Measurements from ENCODE around the gene PPP1R14C.
A peak's percentile ranks its signal among the peaks of the same experiment; 100 is the strongest.

PPP1R14C gene

GRCh38 chr6:150196942-150197745 is 54.3 kb downstream of the PPP1R14C start:
- H3K4me3 ChIP-seq (ENCODE audit: insufficient read depth in 1 of 2, low read depth in 1 of 2, low read length in 2 of 2) = no peak overlapping the region
- H2BK12ac ChIP-seq (ENCODE audit: low read length in 2 of 2) = no peak overlapping the region
- H3K4me2 ChIP-seq (ENCODE audit: low read length, poor library complexity, severe bottlenecking) = no peak overlapping the region
- no peak overlapping the region for H3K23ac ChIP-seq (ENCODE audit: low read length in 2 of 2)
- no peak overlapping the region for H3K18ac ChIP-seq (ENCODE audit: low read depth in 1 of 2, low read length in 2 of 2)
- H2BK15ac ChIP-seq (ENCODE audit: low read depth, poor library complexity, severe bottlenecking) = no peak overlapping the region
- H3K27me3 ChIP-seq (ENCODE audit: control insufficient read depth in 1 of 2, insufficient read depth in 1 of 2, low read length in 2 of 2) = peaks cover 0 to 6% of the 10 kb centered on the region in 2 experiments
- 88% methylated on average over 16 of the region's 16 CpGs for WGBS
- H3K14ac ChIP-seq (ENCODE audit: low read length in 2 of 2) = no peak overlapping the region
- H3K27ac ChIP-seq (ENCODE audit: low read length, poor library complexity, severe bottlenecking) = no peak overlapping the region
- H3K9ac ChIP-seq (ENCODE audit: low read length) = no peak overlapping the region
- no peak overlapping the region for H4K91ac ChIP-seq (ENCODE audit: low read length)
- H2AK5ac ChIP-seq (ENCODE audit: low read length, severe bottlenecking) = no peak overlapping the region
- peaks cover 9% of the 10 kb centered on the region for H3K4me1 ChIP-seq (ENCODE audit: control insufficient read depth, insufficient read depth, low read depth, low read length)
- H3K4ac ChIP-seq (ENCODE audit: low read depth in 1 of 2, low read length in 2 of 2) = no peak overlapping the region
- H3K36me3 ChIP-seq (ENCODE audit: control insufficient read depth in 1 of 2, insufficient read depth in 2 of 2, low read depth in 1 of 2, low read length in 2 of 2) = no peaks in the 10 kb centered on the region
- no peak overlapping the region for H4K8ac ChIP-seq (ENCODE audit: low read length)
- peak; percentile 2 for DNase-seq
- no peaks in the 10 kb centered on the region for H3K79me1 ChIP-seq (replicated peaks; ENCODE audit: low read length, poor library complexity, severe bottlenecking)
- no peak overlapping the region for H2BK120ac ChIP-seq (ENCODE audit: low read depth, low read length)
- no peak overlapping the region for H2AFZ ChIP-seq (ENCODE audit: low read depth, low read length)
- H2BK5ac ChIP-seq (ENCODE audit: low read depth, low read length, poor library complexity, severe bottlenecking) = no peak overlapping the region
- no peaks in the 10 kb centered on the region for H3K9me3 ChIP-seq (ENCODE audit: control insufficient read depth, low read length)

GRCh38 chr6:150198532-150198931 is 55.7 kb downstream of the PPP1R14C start:
- no peak for DNase-seq

GRCh38 chr6:150199241-150199640 is 56.4 kb downstream of the PPP1R14C start:
- Histone ChIP-seq H3K4me3 (ENCODE audit: insufficient read depth in 1 of 2, low read depth in 1 of 2, low read length in 2 of 2) (no peak overlapping the region), H3K14ac (ENCODE audit: low read length in 2 of 2) (no peak overlapping the region), H3K4me1 (ENCODE audit: control insufficient read depth, insufficient read depth, low read depth, low read length) (peaks cover 12% of the 10 kb centered on the region), H2BK12ac (ENCODE audit: low read length in 2 of 2) (no peak overlapping the region), H3K36me3 (ENCODE audit: control insufficient read depth in 1 of 2, insufficient read depth in 2 of 2, low read depth in 1 of 2, low read length in 2 of 2) (no peaks in the 10 kb centered on the region), H3K9ac (ENCODE audit: low read length) (no peak overlapping the region), H3K9me3 (ENCODE audit: control insufficient read depth, low read length) (no peaks in the 10 kb centered on the region), H3K18ac (ENCODE audit: low read depth in 1 of 2, low read length in 2 of 2) (no peak overlapping the region), H4K91ac (ENCODE audit: low read length) (no peak overlapping the region), H4K8ac (ENCODE audit: low read length) (no peak overlapping the region), H3K4ac (ENCODE audit: low read depth in 1 of 2, low read length in 2 of 2) (no peak overlapping the region), H2AK5ac (ENCODE audit: low read length, severe bottlenecking) (no peak overlapping the region), H3K79me1 (replicated peaks; ENCODE audit: low read length, poor library complexity, severe bottlenecking) (peaks cover 2% of the 10 kb centered on the region), H2BK120ac (ENCODE audit: low read depth, low read length) (no peak overlapping the region), H3K23ac (ENCODE audit: low read length in 2 of 2) (no peak overlapping the region), H2AFZ (ENCODE audit: low read depth, low read length) (no peak overlapping the region), H2BK15ac (ENCODE audit: low read depth, poor library complexity, severe bottlenecking) (no peak overlapping the region), H3K27me3 (ENCODE audit: control insufficient read depth in 1 of 2, insufficient read depth in 1 of 2, low read length in 2 of 2) (peaks cover 0 to 6% of the 10 kb centered on the region in 2 experiments), H3K27ac (ENCODE audit: low read length, poor library complexity, severe bottlenecking) (no peak overlapping the region), H2BK5ac (ENCODE audit: low read depth, low read length, poor library complexity, severe bottlenecking) (no peak overlapping the region), H3K4me2 (ENCODE audit: low read length, poor library complexity, severe bottlenecking) (no peak overlapping the region)
- DNase-seq = no peak
- 91% methylated on average over 2 of the region's 2 CpGs for whole genome bisulfite sequencing

More at GRCh38 chr6:150198532-150198931, 55.7 kb downstream of the PPP1R14C start:
- H3K27ac ChIP-seq (ENCODE audit: low read length, poor library complexity, severe bottlenecking) = no peak overlapping the region
- H3K79me1 ChIP-seq (replicated peaks; ENCODE audit: low read length, poor library complexity, severe bottlenecking) = peaks cover 2% of the 10 kb centered on the region
- H3K4ac ChIP-seq (ENCODE audit: low read depth in 1 of 2, low read length in 2 of 2) = no peak overlapping the region
- H3K14ac ChIP-seq (ENCODE audit: low read length in 2 of 2) = no peak overlapping the region
- H2BK120ac ChIP-seq (ENCODE audit: low read depth, low read length) = no peak overlapping the region
- H2AFZ ChIP-seq (ENCODE audit: low read depth, low read length) = no peak overlapping the region
- H3K36me3 ChIP-seq (ENCODE audit: control insufficient read depth in 1 of 2, insufficient read depth in 2 of 2, low read depth in 1 of 2, low read length in 2 of 2) = no peaks in the 10 kb centered on the region
- peaks cover 0 to 6% of the 10 kb centered on the region in 2 experiments for H3K27me3 ChIP-seq (ENCODE audit: control insufficient read depth in 1 of 2, insufficient read depth in 1 of 2, low read length in 2 of 2)
- no peak overlapping the region for H3K23ac ChIP-seq (ENCODE audit: low read length in 2 of 2)
- no peak overlapping the region for H4K8ac ChIP-seq (ENCODE audit: low read length)
- H3K18ac ChIP-seq (ENCODE audit: low read depth in 1 of 2, low read length in 2 of 2) = no peak overlapping the region
- no peak overlapping the region for H3K9ac ChIP-seq (ENCODE audit: low read length)
- H3K4me1 ChIP-seq (ENCODE audit: control insufficient read depth, insufficient read depth, low read depth, low read length) = peaks cover 12% of the 10 kb centered on the region
- WGBS = 96% methylated on average over 7 of the region's 7 CpGs
- no peak overlapping the region for H3K4me2 ChIP-seq (ENCODE audit: low read length, poor library complexity, severe bottlenecking)
- H2BK12ac ChIP-seq (ENCODE audit: low read length in 2 of 2) = no peak overlapping the region
- H2BK15ac ChIP-seq (ENCODE audit: low read depth, poor library complexity, severe bottlenecking) = no peak overlapping the region
- H4K91ac ChIP-seq (ENCODE audit: low read length) = no peak overlapping the region
- no peak overlapping the region for H2AK5ac ChIP-seq (ENCODE audit: low read length, severe bottlenecking)
- H3K4me3 ChIP-seq (ENCODE audit: insufficient read depth in 1 of 2, low read depth in 1 of 2, low read length in 2 of 2) = no peak overlapping the region
- no peak overlapping the region for H2BK5ac ChIP-seq (ENCODE audit: low read depth, low read length, poor library complexity, severe bottlenecking)
- H3K9me3 ChIP-seq (ENCODE audit: control insufficient read depth, low read length) = no peaks in the 10 kb centered on the region

GRCh38 chr6:150200428-150201100 is 57.7 kb downstream of the PPP1R14C start:
- peaks cover 13% of the 10 kb centered on the region for H3K4me1 ChIP-seq (ENCODE audit: control insufficient read depth, insufficient read depth, low read depth, low read length)
- no peak overlapping the region for H3K14ac ChIP-seq (ENCODE audit: low read length in 2 of 2)
- no peak overlapping the region for H3K27ac ChIP-seq (ENCODE audit: low read length, poor library complexity, severe bottlenecking)
- no peak overlapping the region for H2BK5ac ChIP-seq (ENCODE audit: low read depth, low read length, poor library complexity, severe bottlenecking)
- H3K79me1 ChIP-seq (replicated peaks; ENCODE audit: low read length, poor library complexity, severe bottlenecking) = peaks cover 4% of the 10 kb centered on the region
- no peak overlapping the region for H2AFZ ChIP-seq (ENCODE audit: low read depth, low read length)
- WGBS = 80% methylated on average over 6 of the region's 6 CpGs
- H3K18ac ChIP-seq (ENCODE audit: low read depth in 1 of 2, low read length in 2 of 2) = no peak overlapping the region
- H2AK5ac ChIP-seq (ENCODE audit: low read length, severe bottlenecking) = no peak overlapping the region
- H3K9me3 ChIP-seq (ENCODE audit: control insufficient read depth, low read length) = no peaks in the 10 kb centered on the region
- H3K36me3 ChIP-seq (ENCODE audit: control insufficient read depth in 1 of 2, insufficient read depth in 2 of 2, low read depth in 1 of 2, low read length in 2 of 2) = no peaks in the 10 kb centered on the region
- no peak overlapping the region for H3K9ac ChIP-seq (ENCODE audit: low read length)
- no peak overlapping the region for H3K4ac ChIP-seq (ENCODE audit: low read depth in 1 of 2, low read length in 2 of 2)
- no peak overlapping the region for H3K23ac ChIP-seq (ENCODE audit: low read length in 2 of 2)
- H3K4me2 ChIP-seq (ENCODE audit: low read length, poor library complexity, severe bottlenecking) = no peak overlapping the region
- no peak overlapping the region for H2BK12ac ChIP-seq (ENCODE audit: low read length in 2 of 2)
- H4K8ac ChIP-seq (ENCODE audit: low read length) = no peak overlapping the region
- H3K27me3 ChIP-seq (ENCODE audit: control insufficient read depth in 1 of 2, insufficient read depth in 1 of 2, low read length in 2 of 2) = peaks cover 0 to 6% of the 10 kb centered on the region in 2 experiments
- no peak for DNase-seq
- no peak overlapping the region for H3K4me3 ChIP-seq (ENCODE audit: insufficient read depth in 1 of 2, low read depth in 1 of 2, low read length in 2 of 2)
- no peak overlapping the region for H4K91ac ChIP-seq (ENCODE audit: low read length)
- H2BK15ac ChIP-seq (ENCODE audit: low read depth, poor library complexity, severe bottlenecking) = no peak overlapping the region
- no peak overlapping the region for H2BK120ac ChIP-seq (ENCODE audit: low read depth, low read length)
